Tibial nerve (tissue), 4 donors: ENCODE measurements around the gene DMXL2. TPM values are rescaled to one million over a fixed set of nuclear protein-coding genes. Genes with fewer than 3 reads are reported as not detected.
"Not testable (repeated sequence)": the region's sequence is repeated elsewhere in the genome, so short reads cannot be mapped to it uniquely, and the experiment has no call there.

ENCODE experiments used
- DNase-seq, 2 donors: peaks; one replicate each; pipeline ENCODE4 v3.0.0-alpha.2; 2019; ENCODE audit warnings: low spot score in 2 of 2
- H3K27ac ChIP-seq, 4 donors: fragments of 200-600 bp; sonication (generic) in 3 of 4; one replicate each; pipeline ENCODE4 v1.5.1; 2017 to 2019; ENCODE audit warnings: mild to moderate bottlenecking in 1 of 4
- H3K27me3 ChIP-seq, 2 donors: fragments of 200-600 bp; sonication (generic) in 1 of 2; one replicate each; pipeline versions ENCODE4 v1.5.1 to v1.6.0; 2017 to 2019
- H3K36me3 ChIP-seq, 3 donors: fragments of 200-600 bp; sonication (generic); one replicate each; pipeline ENCODE4 v1.5.1; 2018 to 2019
- H3K4me1 ChIP-seq, 4 donors: fragments of 200-600 bp; sonication (generic) in 3 of 4; one replicate each; pipeline ENCODE4 v1.5.1; 2017 to 2019
- H3K4me3 ChIP-seq, 4 donors: fragments of 200-600 bp; sonication (generic) in 3 of 4; one replicate each; pipeline ENCODE4 v1.5.1; 2017 to 2019; ENCODE audit warnings: mild to moderate bottlenecking in 1 of 4, moderate library complexity in 1 of 4
- H3K9me3 ChIP-seq, 4 donors: fragments of 200-600 bp; sonication (generic) in 3 of 4; one replicate each; pipeline ENCODE4 v1.5.1; 2017 to 2019
- EP300 ChIP-seq, 2 donors: sonication (generic); formaldehyde crosslinking; IDR thresholded peaks; one replicate each; pipeline ENCODE4 v1.6.1; 2017; ENCODE audit warnings: antibody characterized with exemption in 2 of 2, mild to moderate bottlenecking in 1 of 2
- POLR2A ChIP-seq, 2 donors: fragments of 450-650 bp; IDR thresholded peaks; one replicate each; pipeline ENCODE4 v1.6.1; 2017; ENCODE audit warnings: antibody characterized with exemption in 2 of 2, mild to moderate bottlenecking in 2 of 2, moderate library complexity in 2 of 2
- WGBS, 2 donors: methylation state at CpG; one replicate each; pipeline ENCODE4 v1.1.5; 2018; 5-methylcytosine and 5-hydroxymethylcytosine counted together
- total RNA-seq, 4 donors: library from RNA; depleted of rRNA; stranded (reverse); fragments of >200 nt; gene quantifications; one replicate each; pipeline ENCODE4 v1.1.0, GENCODE V29; 2016
- TF ChIP-seq, protein P1 (sequence below), 5 experiments: fragments of 200-600 bp in 3 of 5; fragments of 450-650 bp in 2 of 5; sonication (generic) in 3 of 5; IDR thresholded peaks; one replicate each; pipeline ENCODE4 v1.5.1; 2016 to 2019; ENCODE audit warnings: antibody characterized with exemption in 5 of 5, mild to moderate bottlenecking in 3 of 5, moderate library complexity in 2 of 5

Gene DMXL2
- total RNA-seq, 4 donors from 2014 or later = 43.7 to 49.6 (median 47.0) TPM

GRCh38 chr15:51649659-51650521 is 27.3 kb upstream of the DMXL2 start:
- H3K27ac ChIP-seq = no peak overlapping the region
- no peak overlapping the region for H3K4me3 ChIP-seq
- H3K4me1 ChIP-seq = no peaks in the 10 kb centered on the region
- H3K36me3 ChIP-seq = no peaks in the 10 kb centered on the region
- TF ChIP-seq, protein P1, sequence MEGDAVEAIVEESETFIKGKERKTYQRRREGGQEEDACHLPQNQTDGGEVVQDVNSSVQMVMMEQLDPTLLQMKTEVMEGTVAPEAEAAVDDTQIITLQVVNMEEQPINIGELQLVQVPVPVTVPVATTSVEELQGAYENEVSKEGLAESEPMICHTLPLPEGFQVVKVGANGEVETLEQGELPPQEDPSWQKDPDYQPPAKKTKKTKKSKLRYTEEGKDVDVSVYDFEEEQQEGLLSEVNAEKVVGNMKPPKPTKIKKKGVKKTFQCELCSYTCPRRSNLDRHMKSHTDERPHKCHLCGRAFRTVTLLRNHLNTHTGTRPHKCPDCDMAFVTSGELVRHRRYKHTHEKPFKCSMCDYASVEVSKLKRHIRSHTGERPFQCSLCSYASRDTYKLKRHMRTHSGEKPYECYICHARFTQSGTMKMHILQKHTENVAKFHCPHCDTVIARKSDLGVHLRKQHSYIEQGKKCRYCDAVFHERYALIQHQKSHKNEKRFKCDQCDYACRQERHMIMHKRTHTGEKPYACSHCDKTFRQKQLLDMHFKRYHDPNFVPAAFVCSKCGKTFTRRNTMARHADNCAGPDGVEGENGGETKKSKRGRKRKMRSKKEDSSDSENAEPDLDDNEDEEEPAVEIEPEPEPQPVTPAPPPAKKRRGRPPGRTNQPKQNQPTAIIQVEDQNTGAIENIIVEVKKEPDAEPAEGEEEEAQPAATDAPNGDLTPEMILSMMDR (IDR thresholded peaks at IDR 0.05) = peak; percentile 59 to 82 (median 68)
- TF ChIP-seq EP300 (IDR thresholded peaks at IDR 0.05) (no peak), POLR2A (IDR thresholded peaks at IDR 0.05) (no peak)
- no peaks in the 10 kb centered on the region for H3K9me3 ChIP-seq
- H3K27me3 ChIP-seq = no peaks in the 10 kb centered on the region
- whole genome bisulfite sequencing, 2 donors = 42 to 44% methylated on average over 4 of the region's 4 CpGs
- peak in 1 of 2 donors; percentile 70 for DNase-seq

DNA sequence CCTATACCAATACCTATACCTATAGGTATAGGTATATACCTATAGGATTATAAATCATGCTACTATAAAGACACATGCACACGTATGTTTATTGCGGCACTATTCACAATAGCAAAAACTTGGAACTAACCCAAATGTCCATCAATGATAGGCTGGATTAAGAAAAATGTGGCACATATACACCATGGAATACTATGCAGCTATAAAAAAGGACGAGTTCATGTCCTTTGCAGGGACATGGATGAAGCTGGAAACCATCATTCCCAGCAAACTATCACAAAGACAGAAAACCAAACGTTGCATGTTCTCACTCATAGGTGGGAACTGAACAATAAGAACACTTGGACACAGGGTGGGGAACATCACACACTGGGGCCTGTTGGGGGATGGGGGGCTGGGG is 26.1 kb upstream of the DMXL2 start:
- H3K27me3 ChIP-seq, H3K4me3 ChIP-seq, DNase-seq, H3K27ac ChIP-seq, H3K9me3 ChIP-seq, H3K36me3 ChIP-seq, H3K4me1 ChIP-seq: not testable (repeated sequence)
- WGBS, 2 donors = 73 to 83% methylated on average over 4 of the region's 4 CpGs

GRCh38 chr15:51648101-51648500 is 25.5 kb upstream of the DMXL2 start:
- 79 to 85% methylated on average over 1 of the region's 1 CpG for WGBS, 2 donors
- DNase-seq, H3K36me3 ChIP-seq, H3K9me3 ChIP-seq, H3K4me3 ChIP-seq, H3K4me1 ChIP-seq, H3K27ac ChIP-seq, H3K27me3 ChIP-seq: not testable (repeated sequence)

GRCh38 chr15:51647128-51647562 is 24.6 kb upstream of the DMXL2 start:
- no peaks in the 10 kb centered on the region for H3K4me1 ChIP-seq
- H3K4me3 ChIP-seq = no peak overlapping the region
- peak; percentile 30 to 58 for DNase-seq
- 57 to 59% methylated on average over 3 of the region's 3 CpGs for WGBS, 2 donors
- TF ChIP-seq, protein P1 (IDR thresholded peaks at IDR 0.05) = no peak
- TF ChIP-seq EP300 (IDR thresholded peaks at IDR 0.05) (peak in 1 of 2 donors; percentile 51), POLR2A (IDR thresholded peaks at IDR 0.05) (no peak)
- H3K27me3 ChIP-seq = no peaks in the 10 kb centered on the region
- no peak overlapping the region for H3K27ac ChIP-seq
- no peaks in the 10 kb centered on the region for H3K9me3 ChIP-seq
- no peaks in the 10 kb centered on the region for H3K36me3 ChIP-seq

GRCh38 chr15:51642696-51643095 is 20.1 kb upstream of the DMXL2 start:
- Histone ChIP-seq H3K27me3 (no peaks in the 10 kb centered on the region), H3K4me1 (no peaks in the 10 kb centered on the region), H3K9me3 (no peaks in the 10 kb centered on the region), H3K36me3 (no peaks in the 10 kb centered on the region), H3K4me3 (no peak overlapping the region), H3K27ac (no peak overlapping the region)
- DNase-seq = no peak
- WGBS, 2 donors = 45 to 48% methylated on average over 1 of the region's 1 CpG
- TF ChIP-seq POLR2A (IDR thresholded peaks at IDR 0.05) (no peak), EP300 (IDR thresholded peaks at IDR 0.05) (no peak)
- TF ChIP-seq, protein P1 (IDR thresholded peaks at IDR 0.05) = no peak

DNA sequence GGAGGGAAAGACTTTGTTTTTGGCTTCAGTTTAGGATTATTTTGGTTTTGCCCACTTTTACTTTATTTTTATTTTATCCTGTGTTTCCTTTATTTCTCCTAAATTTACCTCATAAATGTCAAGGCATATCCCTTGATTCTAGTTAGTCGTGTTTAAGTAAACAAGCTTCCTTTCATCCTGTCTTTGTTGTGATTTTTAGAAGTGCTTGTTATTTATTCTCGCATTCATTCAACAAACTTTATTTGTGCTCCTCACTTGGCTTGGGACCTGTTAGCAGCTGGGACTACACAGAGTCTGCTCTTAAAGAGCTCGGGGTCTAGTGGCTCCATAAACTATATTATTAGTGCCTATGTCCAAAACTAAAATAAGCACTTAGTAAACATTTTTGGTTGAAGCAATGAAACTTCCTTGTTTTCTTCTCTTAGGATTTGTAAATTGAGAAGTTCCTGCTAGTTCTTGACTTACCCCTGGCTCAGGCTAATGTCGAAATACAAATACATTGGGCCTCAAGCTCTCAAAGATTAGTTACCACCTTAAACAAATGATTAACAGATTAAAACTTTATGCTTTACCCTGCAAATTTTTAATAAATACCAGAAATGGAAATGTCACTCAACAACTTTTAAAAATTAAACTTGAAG is 19.0 kb upstream of the DMXL2 start:
- no peak for DNase-seq
- 47 to 54% methylated on average over 4 of the region's 4 CpGs for WGBS, 2 donors
- H3K27me3 ChIP-seq = no peaks in the 10 kb centered on the region
- TF ChIP-seq EP300 (IDR thresholded peaks at IDR 0.05) (no peak), POLR2A (IDR thresholded peaks at IDR 0.05) (no peak)
- TF ChIP-seq, protein P1 (IDR thresholded peaks at IDR 0.05) = no peak
- no peaks in the 10 kb centered on the region for H3K36me3 ChIP-seq
- no peak overlapping the region for H3K4me3 ChIP-seq
- no peaks in the 10 kb centered on the region for H3K9me3 ChIP-seq
- H3K4me1 ChIP-seq = no peaks in the 10 kb centered on the region
- H3K27ac ChIP-seq = no peak overlapping the region
